Measurements from ENCODE around the gene ANKS1B. TPM values are rescaled to one million over a fixed set of nuclear protein-coding genes. Genes with fewer than 3 reads are reported as not detected.

ANKS1B gene
- total RNA-seq, 4 donors from 2014 or later = 34.5 to 81.9 (median 71.1) TPM

- Histone ChIP-seq H3K9me3 (no peaks in the 10 kb centered on the region), H3K27ac (no peak overlapping the region), H3K36me3 (no peaks in the 10 kb centered on the region), H3K27me3 (no peaks in the 10 kb centered on the region), H3K4me1 (no peaks in the 10 kb centered on the region), H3K4me3 (replicated peaks in 1 of 3) (no peak overlapping the region)
- TF ChIP-seq, protein P1, sequence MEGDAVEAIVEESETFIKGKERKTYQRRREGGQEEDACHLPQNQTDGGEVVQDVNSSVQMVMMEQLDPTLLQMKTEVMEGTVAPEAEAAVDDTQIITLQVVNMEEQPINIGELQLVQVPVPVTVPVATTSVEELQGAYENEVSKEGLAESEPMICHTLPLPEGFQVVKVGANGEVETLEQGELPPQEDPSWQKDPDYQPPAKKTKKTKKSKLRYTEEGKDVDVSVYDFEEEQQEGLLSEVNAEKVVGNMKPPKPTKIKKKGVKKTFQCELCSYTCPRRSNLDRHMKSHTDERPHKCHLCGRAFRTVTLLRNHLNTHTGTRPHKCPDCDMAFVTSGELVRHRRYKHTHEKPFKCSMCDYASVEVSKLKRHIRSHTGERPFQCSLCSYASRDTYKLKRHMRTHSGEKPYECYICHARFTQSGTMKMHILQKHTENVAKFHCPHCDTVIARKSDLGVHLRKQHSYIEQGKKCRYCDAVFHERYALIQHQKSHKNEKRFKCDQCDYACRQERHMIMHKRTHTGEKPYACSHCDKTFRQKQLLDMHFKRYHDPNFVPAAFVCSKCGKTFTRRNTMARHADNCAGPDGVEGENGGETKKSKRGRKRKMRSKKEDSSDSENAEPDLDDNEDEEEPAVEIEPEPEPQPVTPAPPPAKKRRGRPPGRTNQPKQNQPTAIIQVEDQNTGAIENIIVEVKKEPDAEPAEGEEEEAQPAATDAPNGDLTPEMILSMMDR (IDR thresholded peaks at IDR 0.05) = no peak
- no peak for TF ChIP-seq POLR2A (IDR thresholded peaks at IDR 0.05)
- 61 to 68% methylated on average over 6 of the region's 6 CpGs for WGBS, 2 donors
- no peak for DNase-seq
- intact Hi-C loops (cut with DNase I) = no loop called here
Observed at GRCh38 chr12:98808243-98808875, 1176.4 kb downstream of the ANKS1B start.

DNA sequence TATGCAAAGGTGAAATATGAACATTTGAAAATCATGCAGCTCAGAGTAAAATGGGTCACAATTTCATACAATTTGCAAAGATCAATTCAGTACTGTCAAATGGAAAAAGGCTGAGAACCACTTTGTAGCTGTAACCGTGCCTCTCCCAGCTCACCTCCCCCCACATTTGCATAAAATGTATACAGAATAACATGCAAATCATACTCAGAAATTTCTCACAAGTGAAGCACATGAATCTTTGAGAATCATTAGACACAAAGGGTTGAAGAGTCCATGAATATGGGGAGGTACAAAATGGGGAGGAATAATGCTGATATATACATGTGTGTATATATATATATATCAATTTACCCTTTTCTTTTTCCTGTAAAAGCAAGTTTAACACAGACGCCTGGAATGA lies 1177.5 kb downstream of the ANKS1B start:
- Histone ChIP-seq H3K4me1 (no peaks in the 10 kb centered on the region), H3K27ac (no peak overlapping the region), H3K4me3 (replicated peaks in 1 of 3) (no peak overlapping the region), H3K36me3 (no peaks in the 10 kb centered on the region), H3K27me3 (no peaks in the 10 kb centered on the region), H3K9me3 (no peaks in the 10 kb centered on the region)
- DNase-seq = no peak
- intact Hi-C loops (cut with DNase I) = no loop called here
- 68 to 75% methylated on average over 2 of the region's 2 CpGs for WGBS, 2 donors
- TF ChIP-seq, protein P1 (IDR thresholded peaks at IDR 0.05) = no peak
- TF ChIP-seq POLR2A (IDR thresholded peaks at IDR 0.05) = no peak

- Histone ChIP-seq H3K36me3 (no peaks in the 10 kb centered on the region), H3K4me1 (no peaks in the 10 kb centered on the region), H3K27ac (no peak overlapping the region), H3K27me3 (no peaks in the 10 kb centered on the region), H3K4me3 (replicated peaks in 1 of 3) (no peak overlapping the region), H3K9me3 (no peaks in the 10 kb centered on the region)
- intact Hi-C loops (cut with DNase I) = no loop called here
- no peak for TF ChIP-seq POLR2A (IDR thresholded peaks at IDR 0.05)
- DNase-seq = no peak
- 77 to 79% methylated on average over 6 of the region's 6 CpGs for WGBS, 2 donors
Observed at GRCh38 chr12:98803468-98804209, 1181.1 kb downstream of the ANKS1B start.

GRCh38 chr12:98799822-98800221 lies 1184.9 kb downstream of the ANKS1B start:
- intact Hi-C loops (cut with DNase I) = no loop called here
- H3K27me3 ChIP-seq = no peaks in the 10 kb centered on the region
- H3K9me3 ChIP-seq = no peaks in the 10 kb centered on the region
- TF ChIP-seq, protein P1 (IDR thresholded peaks at IDR 0.05) = no peak
- TF ChIP-seq POLR2A (IDR thresholded peaks at IDR 0.05) = no peak
- H3K4me1 ChIP-seq = no peaks in the 10 kb centered on the region
- no peak overlapping the region for H3K4me3 ChIP-seq (replicated peaks in 1 of 3)
- 88 to 94% methylated on average over 3 of the region's 3 CpGs for WGBS, 2 donors
- no peak overlapping the region for H3K27ac ChIP-seq
- no peak for DNase-seq
- H3K36me3 ChIP-seq = no peaks in the 10 kb centered on the region

DNA sequence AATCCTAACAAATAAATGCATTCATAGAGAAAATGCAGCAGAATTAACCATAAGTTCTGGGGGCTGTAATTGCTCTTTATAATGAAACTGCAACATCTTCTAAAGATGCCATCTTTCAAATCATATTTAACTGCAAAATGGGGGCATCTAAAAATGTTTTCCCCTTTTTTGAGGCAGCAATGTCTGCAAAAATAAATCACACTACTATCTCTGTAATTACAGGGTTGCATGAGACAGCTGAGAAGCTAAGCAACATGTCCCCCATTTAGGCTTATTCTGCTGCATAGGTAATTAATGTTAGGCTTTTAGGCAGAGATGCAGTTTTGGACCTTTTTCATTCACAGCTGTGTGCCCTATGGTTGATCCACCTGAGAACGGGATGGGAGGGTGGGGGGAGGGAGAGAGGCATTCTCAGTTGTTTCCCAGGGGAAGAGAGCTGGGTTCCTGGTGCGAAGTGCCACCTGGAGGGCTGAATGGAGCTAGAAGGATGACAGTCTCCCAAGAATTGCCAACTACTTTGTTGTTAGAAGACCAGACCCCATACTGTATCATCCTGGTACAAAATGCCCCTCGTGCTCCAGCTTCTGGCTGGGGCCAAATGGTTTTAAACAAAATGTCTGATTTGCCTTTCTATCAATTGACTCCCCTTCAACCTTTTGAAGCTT lies 1185.5 kb downstream of the ANKS1B start:
- no peak for DNase-seq
- Histone ChIP-seq H3K27me3 (no peaks in the 10 kb centered on the region), H3K4me1 (no peaks in the 10 kb centered on the region), H3K4me3 (replicated peaks in 1 of 3) (no peak overlapping the region), H3K27ac (no peak overlapping the region), H3K36me3 (no peaks in the 10 kb centered on the region), H3K9me3 (no peaks in the 10 kb centered on the region)
- WGBS, 2 donors = 58 to 68% methylated on average over 3 of the region's 3 CpGs
- TF ChIP-seq, protein P1 (IDR thresholded peaks at IDR 0.05) = no peak
- TF ChIP-seq POLR2A (IDR thresholded peaks at IDR 0.05) = no peak
- intact Hi-C loops (cut with DNase I) = no loop called here

Measured in thyroid gland (tissue), 4 donors.